Measurements from ENCODE around the gene ICAM4.

Gene ICAM4

GRCh38 chr19:10286803-10287737, at the start of gene ICAM4:
TSS of gene ICAM4 (plus strand) at chr19:10286955. CDS start at chr19:10287013, 58 bp downstream.
- TF ChIP-seq EP300 (IDR thresholded peaks at IDR 0.05; ENCODE audit: borderline replicate concordance) (no peak), USF1 (IDR thresholded peaks at IDR 0.05) (no peak), MAX (IDR thresholded peaks at IDR 0.05) (no peak), TEAD4 (IDR thresholded peaks at IDR 0.05) (no peak), EGR1 (IDR thresholded peaks at IDR 0.05) (no peak), YY1 (IDR thresholded peaks at IDR 0.05; ENCODE audit: low read depth) (no peak), CREB1 (IDR thresholded peaks at IDR 0.05; ENCODE audit: low read depth) (no peak), REST (IDR thresholded peaks at IDR 0.05; ENCODE audit: low read depth) (no peak)

GRCh38 chr19:10237702-10238101, 49.1 kb upstream of the ICAM4 start:
- no peak for TF ChIP-seq TEAD4 (IDR thresholded peaks at IDR 0.05)
- no peak for TF ChIP-seq TCF12 (IDR thresholded peaks at IDR 0.05; ENCODE audit: low read depth)
- TF ChIP-seq ZBTB7A (IDR thresholded peaks at IDR 0.05; ENCODE audit: low read depth): no peak
- TF ChIP-seq FOXM1 (IDR thresholded peaks at IDR 0.05; ENCODE audit: borderline replicate concordance, low read depth): no peak
- TF ChIP-seq EGR1 (IDR thresholded peaks at IDR 0.05): no peak
- no peak for TF ChIP-seq USF1 (IDR thresholded peaks at IDR 0.05)
- no peak for TF ChIP-seq MAX (IDR thresholded peaks at IDR 0.05)
- TF ChIP-seq EP300 (IDR thresholded peaks at IDR 0.05; ENCODE audit: borderline replicate concordance): no peak
- TF ChIP-seq CREB1 (IDR thresholded peaks at IDR 0.05; ENCODE audit: low read depth): no peak
- no peak for TF ChIP-seq CEBPB (IDR thresholded peaks at IDR 0.05)
- no peak for TF ChIP-seq TAF1 (IDR thresholded peaks at IDR 0.05; ENCODE audit: low read depth)

GRCh38 chr19:10238172-10238783, 48.5 kb upstream of the ICAM4 start:
- TF ChIP-seq MAX (IDR thresholded peaks at IDR 0.05): no peak
- no peak for TF ChIP-seq NFIC (IDR thresholded peaks at IDR 0.05)
- TF ChIP-seq EP300 (IDR thresholded peaks at IDR 0.05; ENCODE audit: borderline replicate concordance): no peak
- TF ChIP-seq TCF12 (IDR thresholded peaks at IDR 0.05; ENCODE audit: low read depth): no peak

- TF ChIP-seq NFIC (IDR thresholded peaks at IDR 0.05) (no peak), EP300 (IDR thresholded peaks at IDR 0.05; ENCODE audit: borderline replicate concordance) (no peak), MAX (IDR thresholded peaks at IDR 0.05) (no peak), ZBTB7A (IDR thresholded peaks at IDR 0.05; ENCODE audit: low read depth) (no peak), CEBPB (IDR thresholded peaks at IDR 0.05) (no peak), TCF12 (IDR thresholded peaks at IDR 0.05; ENCODE audit: low read depth) (no peak), RAD21 (IDR thresholded peaks at IDR 0.05; ENCODE audit: low read depth) (no peak), REST (IDR thresholded peaks at IDR 0.05; ENCODE audit: low read depth) (no peak), CREB1 (IDR thresholded peaks at IDR 0.05; ENCODE audit: low read depth) (no peak)
Measured at GRCh38 chr19:10243606-10244005, 43.1 kb upstream of the ICAM4 start.

- TF ChIP-seq TAF1 (IDR thresholded peaks at IDR 0.05; ENCODE audit: low read depth) (no peak), RAD21 (IDR thresholded peaks at IDR 0.05; ENCODE audit: low read depth) (no peak), YY1 (IDR thresholded peaks at IDR 0.05; ENCODE audit: low read depth) (no peak), FOXM1 (IDR thresholded peaks at IDR 0.05; ENCODE audit: borderline replicate concordance, low read depth) (no peak), CREB1 (IDR thresholded peaks at IDR 0.05; ENCODE audit: low read depth) (no peak), EGR1 (IDR thresholded peaks at IDR 0.05) (no peak), TCF12 (IDR thresholded peaks at IDR 0.05; ENCODE audit: low read depth) (no peak), CEBPB (IDR thresholded peaks at IDR 0.05) (no peak), TEAD4 (IDR thresholded peaks at IDR 0.05) (no peak), MAX (IDR thresholded peaks at IDR 0.05) (no peak)
Measured at GRCh38 chr19:10245189-10245939, 41.4 kb upstream of the ICAM4 start.
